ENCODE results near the gene MLLT10. TPM values are rescaled to one million over a fixed set of nuclear protein-coding genes. Genes with fewer than 3 reads are reported as not detected.

MLLT10 gene
- total RNA-seq, 1 experiment from 2014 or later: 72.3 TPM

DNA sequence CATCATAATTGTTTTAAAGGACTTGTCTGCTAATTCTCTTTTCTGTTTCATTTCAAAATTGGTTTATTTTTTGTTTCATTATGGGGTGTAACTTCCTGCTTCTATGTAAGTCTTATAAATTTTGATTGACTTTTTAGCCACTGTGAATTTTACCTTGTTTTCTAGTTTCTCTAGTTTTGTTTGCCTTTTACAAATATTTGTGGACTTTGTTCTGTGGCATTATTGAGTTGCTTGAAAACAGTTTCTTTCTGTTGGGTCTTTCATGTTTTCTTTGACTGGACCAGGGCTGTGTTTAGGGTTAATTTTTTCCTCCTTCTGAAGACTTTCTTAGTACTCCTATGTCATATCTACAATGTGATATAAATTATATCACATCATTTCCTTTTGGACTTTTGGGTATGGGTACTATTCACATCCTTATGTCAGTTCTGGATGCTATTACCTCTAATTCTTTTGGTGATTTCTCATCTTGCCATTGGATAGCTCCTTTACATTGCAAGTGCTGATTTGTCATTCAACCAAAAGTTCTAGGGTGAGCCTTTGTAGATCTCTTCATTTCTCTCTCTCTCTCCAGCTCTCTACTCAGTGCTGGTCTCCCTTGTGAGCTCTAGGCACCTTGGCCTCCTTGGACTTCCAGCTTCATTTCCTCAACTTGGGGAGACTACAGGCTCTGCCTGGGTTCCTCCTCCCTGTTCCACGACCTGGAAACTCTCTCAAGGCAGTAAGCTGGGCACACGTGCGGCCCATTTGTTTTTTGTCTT lies 36.9 kb downstream of the MLLT10 start:
- no peak overlapping the region for H4K5ac ChIP-seq (ENCODE audit: insufficient read length, low read depth, low read length)
- H3K4ac ChIP-seq (ENCODE audit: low read depth, low read length): no peak overlapping the region
- no peaks in the 10 kb centered on the region for H4K20me1 ChIP-seq (ENCODE audit: control insufficient read depth, insufficient read depth, insufficient read length)
- Mint-ChIP-seq H3K27ac (peak overlapping the region; percentile 76 to 93 (median 92); a peak in 6 of 7 replicates), H3K27me3 (ENCODE audit: low read depth) (no peaks in the 10 kb centered on the region; the same call in 1 of the 2 replicates), H3K9me3 (no peaks in the 10 kb centered on the region), H3K4me3 (no peak overlapping the region), H3K36me3 (ENCODE audit: insufficient read depth in 1 of 3, low read depth in 3 of 3) (peaks cover 5 to 27% (median 22%) of the 10 kb centered on the region in 3 experiments; a peak in 6 of 7 replicates), H3K4me1 (peaks cover 27 to 45% of the 10 kb centered on the region in 2 experiments)
- no peak overlapping the region for H3K4me2 ChIP-seq (ENCODE audit: insufficient read depth, insufficient read length, low read length)
- H3K79me1 ChIP-seq (ENCODE audit: insufficient read depth, low read depth, low read length, poor library complexity, severe bottlenecking): no peaks in the 10 kb centered on the region
- no peak overlapping the region for H3K27ac ChIP-seq (ENCODE audit: insufficient read length, low read depth, low read length)
- TF ChIP-seq, protein P1, sequence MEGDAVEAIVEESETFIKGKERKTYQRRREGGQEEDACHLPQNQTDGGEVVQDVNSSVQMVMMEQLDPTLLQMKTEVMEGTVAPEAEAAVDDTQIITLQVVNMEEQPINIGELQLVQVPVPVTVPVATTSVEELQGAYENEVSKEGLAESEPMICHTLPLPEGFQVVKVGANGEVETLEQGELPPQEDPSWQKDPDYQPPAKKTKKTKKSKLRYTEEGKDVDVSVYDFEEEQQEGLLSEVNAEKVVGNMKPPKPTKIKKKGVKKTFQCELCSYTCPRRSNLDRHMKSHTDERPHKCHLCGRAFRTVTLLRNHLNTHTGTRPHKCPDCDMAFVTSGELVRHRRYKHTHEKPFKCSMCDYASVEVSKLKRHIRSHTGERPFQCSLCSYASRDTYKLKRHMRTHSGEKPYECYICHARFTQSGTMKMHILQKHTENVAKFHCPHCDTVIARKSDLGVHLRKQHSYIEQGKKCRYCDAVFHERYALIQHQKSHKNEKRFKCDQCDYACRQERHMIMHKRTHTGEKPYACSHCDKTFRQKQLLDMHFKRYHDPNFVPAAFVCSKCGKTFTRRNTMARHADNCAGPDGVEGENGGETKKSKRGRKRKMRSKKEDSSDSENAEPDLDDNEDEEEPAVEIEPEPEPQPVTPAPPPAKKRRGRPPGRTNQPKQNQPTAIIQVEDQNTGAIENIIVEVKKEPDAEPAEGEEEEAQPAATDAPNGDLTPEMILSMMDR (conservative IDR thresholded peaks at IDR 0.05): no peak
- no peaks in the 10 kb centered on the region for H3K9me3 ChIP-seq (ENCODE audit: control insufficient read depth, low read depth, low read length)
- H2BK120ac ChIP-seq (ENCODE audit: low read depth, low read length, poor library complexity, severe bottlenecking): no peak overlapping the region
- H2BK20ac ChIP-seq (ENCODE audit: low read depth, low read length, poor library complexity, severe bottlenecking): no peak overlapping the region
- H2BK12ac ChIP-seq (ENCODE audit: insufficient read length, low read depth, low read length): no peak overlapping the region
- no peak overlapping the region for H3K23ac ChIP-seq (ENCODE audit: insufficient read length, low read depth, low read length)
- H3K23me2 ChIP-seq (ENCODE audit: insufficient read length, low read depth, low read length, poor library complexity, severe bottlenecking): no peaks in the 10 kb centered on the region
- no peak overlapping the region for H2AFZ ChIP-seq (ENCODE audit: low read length)
- no peak overlapping the region for H2AK5ac ChIP-seq (ENCODE audit: insufficient read length, low read length)
- H3K79me2 ChIP-seq (ENCODE audit: insufficient read depth, low read length): peaks cover 7% of the 10 kb centered on the region; the same call in 1 of the 2 replicates
- peaks cover 3% of the 10 kb centered on the region; the same call in 1 of the 2 replicates for H3K4me1 ChIP-seq (ENCODE audit: insufficient read depth, low read length)
- no peak overlapping the region for H3K14ac ChIP-seq (ENCODE audit: insufficient read depth, low read length)
- H3K18ac ChIP-seq (ENCODE audit: insufficient read length, low read depth, low read length): no peak overlapping the region
- no peak for DNase-seq
- no peak overlapping the region for H3T11ph ChIP-seq (ENCODE audit: low read length)
- H3K27me3 ChIP-seq (ENCODE audit: insufficient read depth, low read length): no peaks in the 10 kb centered on the region
- no peak overlapping the region for H2BK15ac ChIP-seq (ENCODE audit: low read depth, low read length)
- no CpG with 5 or more reads among the region's 3 CpGs for WGBS (ENCODE audit: extremely low coverage, insufficient read length, low lambda C conversion rate)
- H3K56ac ChIP-seq (ENCODE audit: insufficient read length, low read depth, low read length): no peak overlapping the region
- no peak overlapping the region for H4K91ac ChIP-seq (ENCODE audit: insufficient read length, low read depth, low read length)
- H2BK5ac ChIP-seq (ENCODE audit: insufficient read length, low read length): no peak overlapping the region
- H4K8ac ChIP-seq (replicated peaks; ENCODE audit: insufficient read length, low read depth, low read length): no peak overlapping the region
- no peak overlapping the region for H3K9ac ChIP-seq (ENCODE audit: extremely low read depth, insufficient read length, low read length)
